AG08395 (cell line): ENCODE data around the gene UPF3B.
A peak's percentile ranks its signal among the peaks of the same experiment; 100 is the strongest.
"Not testable (repeated sequence)": the region's sequence is repeated elsewhere in the genome, so short reads cannot be mapped to it uniquely, and the experiment has no call there.

Experiments
- DNase-seq: peaks from one replicate; pipeline ENCODE4 v3.0.0; 2012; ENCODE audit warnings: mixed read lengths, low spot score

The UPF3B gene

GRCh38 chrX:119852382-119853353 is at the start of gene UPF3B:
Gene UPF3B (minus strand): TSS chrX:119852963. CDS start chrX:119852928, 35 bp downstream.
- peak; percentile 96 for DNase-seq

GRCh38 chrX:119900976-119901375 is 48.2 kb upstream of the UPF3B start:
- no peak for DNase-seq

- DNase-seq, result no peak
These were observed 46.4 kb upstream of the UPF3B start for GRCh38 chrX:119899125-119899524.

GRCh38 chrX:119895843-119896326 is 43.1 kb upstream of the UPF3B start, which contains the start of gene AKAP14:
Gene AKAP14 (plus strand): TSS chrX:119895893. CDS start chrX:119903224, 7,331 bp downstream.
- DNase-seq, result no peak

- not testable (repeated sequence) for DNase-seq
These were observed 39.4 kb upstream of the UPF3B start for GRCh38 chrX:119891961-119892692.

GRCh38 chrX:119890626-119891025 is 37.9 kb upstream of the UPF3B start:
- DNase-seq, result not testable (repeated sequence)

GRCh38 chrX:119887721-119888425 is 35.1 kb upstream of the UPF3B start:
- DNase-seq, result peak; percentile 54

GRCh38 chrX:119885554-119886428 is 33.0 kb upstream of the UPF3B start:
- DNase-seq, result no peak

GRCh38 chrX:119880552-119881437 is 28.0 kb upstream of the UPF3B start:
- peak; percentile 80 for DNase-seq

- no peak for DNase-seq
These were observed 27.3 kb upstream of the UPF3B start for GRCh38 chrX:119880076-119880475.

GRCh38 chrX:119878740-119879139 is 26.0 kb upstream of the UPF3B start:
- no peak for DNase-seq

GRCh38 chrX:119871599-119872395 is 19.0 kb upstream of the UPF3B start, which contains the start of the genes NDUFA1 and RNF113A:
Gene NDUFA1 (plus strand): TSS chrX:119871832. CDS start chrX:119871912, 80 bp downstream.
Gene RNF113A (minus strand): TSS chrX:119871733. CDS start chrX:119871613, 120 bp downstream.
- DNase-seq, result peak; percentile 80

GRCh38 chrX:119871245-119871598 is 18.5 kb upstream of the UPF3B start:
- no peak for DNase-seq

GRCh38 chrX:119870626-119871131 is 17.9 kb upstream of the UPF3B start:
- peak; percentile 17 for DNase-seq

- DNase-seq, result no peak
These were observed 681 bp upstream of the UPF3B start for GRCh38 chrX:119853444-119853843.

- DNase-seq, result no peak
These were observed 18.9 kb downstream of the UPF3B start for GRCh38 chrX:119833905-119834304.

GRCh38 chrX:119828446-119828845 is 24.3 kb downstream of the UPF3B start:
- DNase-seq, result no peak

- no peak for DNase-seq
These were observed 26.3 kb downstream of the UPF3B start for GRCh38 chrX:119826399-119826959.
